Central memory CD8-positive, alpha-beta T cell (primary cell): ENCODE data around the gene PYGB.

Source experiments
- ATAC-seq: fragments of 150-1000 bp; cut with Tn5 transposase; replicated peaks from 2 replicates; pipeline ENCODE4 v1.10.0; 2022; ENCODE audit warnings: mild to moderate bottlenecking, moderate FRiP score, moderate number of reproducible peaks; ENCODE audit not compliant: poor library complexity, severe bottlenecking; ENCODE audit errors: extremely low read depth
- DNase-seq, 2 donors: peaks; one replicate each; pipeline ENCODE4 v3.0.0; 2021; ENCODE audit warnings: low spot score in 2 of 2
- H3K27ac Mint-ChIP-seq: one replicate; pipeline ENCODE4 v1.8.0; 2022; ENCODE audit warnings: low read depth, mild to moderate bottlenecking, moderate library complexity, mixed read lengths
- H3K27me3 Mint-ChIP-seq: one replicate; pipeline ENCODE4 v1.8.0; 2022; ENCODE audit warnings: mixed read lengths
- H3K36me3 Mint-ChIP-seq: one replicate; pipeline ENCODE4 v1.8.0; 2022; ENCODE audit warnings: mild to moderate bottlenecking, moderate library complexity, mixed read lengths; ENCODE audit not compliant: insufficient read depth
- H3K4me1 Mint-ChIP-seq: one replicate; pipeline ENCODE4 v1.8.0; 2022; ENCODE audit warnings: mixed read lengths
- H3K4me3 Mint-ChIP-seq: one replicate; pipeline ENCODE4 v1.8.0; 2022; ENCODE audit warnings: mild to moderate bottlenecking, moderate library complexity, mixed read lengths
- H3K9me3 Mint-ChIP-seq: one replicate; pipeline ENCODE4 v1.8.0; 2022; ENCODE audit warnings: mixed read lengths

PYGB gene

GRCh38 chr20:25273541-25274358 lies 25.9 kb downstream of the PYGB start:
- Mint-ChIP-seq H3K36me3 (peaks cover 26% of the 10 kb centered on the region), H3K4me3 (no peak overlapping the region), H3K4me1 (peaks cover 7% of the 10 kb centered on the region), H3K27me3 (no peaks in the 10 kb centered on the region), H3K27ac (no peak overlapping the region), H3K9me3 (no peaks in the 10 kb centered on the region)
- ATAC-seq: no peak
- DNase-seq: no peak

- H3K36me3 Mint-ChIP-seq: peaks cover 23% of the 10 kb centered on the region
- no peak overlapping the region for H3K27ac Mint-ChIP-seq
- ATAC-seq: no peak
- peaks cover 7% of the 10 kb centered on the region for H3K4me1 Mint-ChIP-seq
- H3K4me3 Mint-ChIP-seq: no peak overlapping the region
- DNase-seq: no peak
- no peaks in the 10 kb centered on the region for H3K9me3 Mint-ChIP-seq
- no peaks in the 10 kb centered on the region for H3K27me3 Mint-ChIP-seq
Measured at GRCh38 chr20:25274481-25274880, 26.6 kb downstream of the PYGB start.

- DNase-seq: no peak
- Mint-ChIP-seq H3K36me3 (peaks cover 26% of the 10 kb centered on the region), H3K9me3 (no peaks in the 10 kb centered on the region), H3K27ac (peak overlapping the region; percentile 58), H3K27me3 (no peaks in the 10 kb centered on the region), H3K4me3 (no peak overlapping the region), H3K4me1 (peaks cover 7% of the 10 kb centered on the region)
- ATAC-seq: no peak
Measured at GRCh38 chr20:25274891-25275812, 27.3 kb downstream of the PYGB start.

- Mint-ChIP-seq H3K9me3 (no peaks in the 10 kb centered on the region), H3K4me3 (no peak overlapping the region), H3K36me3 (peaks cover 26% of the 10 kb centered on the region), H3K27ac (peak overlapping the region; percentile 58), H3K4me1 (peaks cover 7% of the 10 kb centered on the region), H3K27me3 (no peaks in the 10 kb centered on the region)
- DNase-seq (no peak), ATAC-seq (no peak)
Measured at GRCh38 chr20:25275813-25276532, 28.1 kb downstream of the PYGB start.

GRCh38 chr20:25276533-25277050 lies 28.7 kb downstream of the PYGB start:
- no peaks in the 10 kb centered on the region for H3K9me3 Mint-ChIP-seq
- no peak for DNase-seq
- peaks cover 26% of the 10 kb centered on the region for H3K36me3 Mint-ChIP-seq
- ATAC-seq: no peak
- peaks cover 7% of the 10 kb centered on the region for H3K4me1 Mint-ChIP-seq
- H3K27me3 Mint-ChIP-seq: no peaks in the 10 kb centered on the region
- no peak overlapping the region for H3K4me3 Mint-ChIP-seq
- no peak overlapping the region for H3K27ac Mint-ChIP-seq

GRCh38 chr20:25277051-25277801 lies 29.3 kb downstream of the PYGB start:
- no peaks in the 10 kb centered on the region for H3K9me3 Mint-ChIP-seq
- ATAC-seq (no peak), DNase-seq (no peak)
- H3K4me3 Mint-ChIP-seq: no peak overlapping the region
- H3K27ac Mint-ChIP-seq: no peak overlapping the region
- no peaks in the 10 kb centered on the region for H3K27me3 Mint-ChIP-seq
- peaks cover 25% of the 10 kb centered on the region for H3K36me3 Mint-ChIP-seq
- peaks cover 7% of the 10 kb centered on the region for H3K4me1 Mint-ChIP-seq

- Mint-ChIP-seq H3K4me1 (peaks cover 7% of the 10 kb centered on the region), H3K9me3 (no peaks in the 10 kb centered on the region), H3K27ac (no peak overlapping the region), H3K27me3 (no peaks in the 10 kb centered on the region), H3K4me3 (no peak overlapping the region), H3K36me3 (peaks cover 21% of the 10 kb centered on the region)
- DNase-seq (no peak), ATAC-seq (no peak)
Measured at GRCh38 chr20:25277941-25278521, 30.1 kb downstream of the PYGB start.

- Mint-ChIP-seq H3K27ac (no peak overlapping the region), H3K36me3 (peaks cover 22% of the 10 kb centered on the region), H3K27me3 (no peaks in the 10 kb centered on the region), H3K4me1 (peaks cover 7% of the 10 kb centered on the region), H3K9me3 (no peaks in the 10 kb centered on the region), H3K4me3 (no peak overlapping the region)
- ATAC-seq: no peak
- DNase-seq: no peak
Measured at GRCh38 chr20:25278636-25279361, 30.9 kb downstream of the PYGB start.

GRCh38 chr20:25279403-25279802 lies 31.5 kb downstream of the PYGB start:
- H3K9me3 Mint-ChIP-seq: no peaks in the 10 kb centered on the region
- no peak for ATAC-seq
- DNase-seq: no peak
- H3K4me1 Mint-ChIP-seq: peaks cover 7% of the 10 kb centered on the region
- no peak overlapping the region for H3K4me3 Mint-ChIP-seq
- H3K27ac Mint-ChIP-seq: no peak overlapping the region
- no peaks in the 10 kb centered on the region for H3K27me3 Mint-ChIP-seq
- peaks cover 17% of the 10 kb centered on the region for H3K36me3 Mint-ChIP-seq

GRCh38 chr20:25280051-25280573 lies 32.2 kb downstream of the PYGB start:
- ATAC-seq: no peak
- Mint-ChIP-seq H3K36me3 (peaks cover 18% of the 10 kb centered on the region), H3K4me1 (peaks cover 7% of the 10 kb centered on the region)

More at GRCh38 chr20:25280051-25280573, 32.2 kb downstream of the PYGB start:
- DNase-seq: no peak
- Mint-ChIP-seq H3K27ac (no peak overlapping the region), H3K9me3 (no peaks in the 10 kb centered on the region), H3K27me3 (no peaks in the 10 kb centered on the region), H3K4me3 (no peak overlapping the region)
